Measurements from ENCODE around the gene LY9.

DNA sequence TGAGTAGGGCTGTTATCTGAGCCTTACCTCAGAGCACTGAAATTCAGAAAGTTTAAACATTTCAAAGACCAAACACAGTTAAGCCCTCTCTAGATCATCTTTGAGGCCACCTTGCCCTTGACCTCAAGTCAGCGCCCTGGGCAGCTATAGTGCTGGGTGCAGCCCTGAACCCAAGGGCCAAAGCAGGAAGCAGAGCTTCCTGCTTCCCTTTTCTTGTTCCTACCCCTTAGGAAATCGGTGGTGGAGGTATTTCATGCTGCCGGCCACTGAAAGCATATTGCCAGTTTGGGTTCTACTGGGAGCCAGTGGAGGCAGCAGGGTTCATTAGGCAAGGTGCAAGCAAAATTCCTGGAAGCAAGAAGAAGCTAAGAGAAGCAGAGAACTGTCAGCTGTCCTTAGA is 40.6 kb downstream of the LY9 start:
- TF ChIP-seq, protein P1, sequence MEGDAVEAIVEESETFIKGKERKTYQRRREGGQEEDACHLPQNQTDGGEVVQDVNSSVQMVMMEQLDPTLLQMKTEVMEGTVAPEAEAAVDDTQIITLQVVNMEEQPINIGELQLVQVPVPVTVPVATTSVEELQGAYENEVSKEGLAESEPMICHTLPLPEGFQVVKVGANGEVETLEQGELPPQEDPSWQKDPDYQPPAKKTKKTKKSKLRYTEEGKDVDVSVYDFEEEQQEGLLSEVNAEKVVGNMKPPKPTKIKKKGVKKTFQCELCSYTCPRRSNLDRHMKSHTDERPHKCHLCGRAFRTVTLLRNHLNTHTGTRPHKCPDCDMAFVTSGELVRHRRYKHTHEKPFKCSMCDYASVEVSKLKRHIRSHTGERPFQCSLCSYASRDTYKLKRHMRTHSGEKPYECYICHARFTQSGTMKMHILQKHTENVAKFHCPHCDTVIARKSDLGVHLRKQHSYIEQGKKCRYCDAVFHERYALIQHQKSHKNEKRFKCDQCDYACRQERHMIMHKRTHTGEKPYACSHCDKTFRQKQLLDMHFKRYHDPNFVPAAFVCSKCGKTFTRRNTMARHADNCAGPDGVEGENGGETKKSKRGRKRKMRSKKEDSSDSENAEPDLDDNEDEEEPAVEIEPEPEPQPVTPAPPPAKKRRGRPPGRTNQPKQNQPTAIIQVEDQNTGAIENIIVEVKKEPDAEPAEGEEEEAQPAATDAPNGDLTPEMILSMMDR (IDR thresholded peaks at IDR 0.05), result no peak
- TF ChIP-seq POLR2AphosphoS5 (IDR thresholded peaks at IDR 0.05), result no peak
- TF ChIP-seq EP300 (IDR thresholded peaks at IDR 0.05; ENCODE audit: low read depth), result no peak
- no peak for TF ChIP-seq POLR2A (IDR thresholded peaks at IDR 0.05)
